SKM-1 (cell line): ENCODE data around the gene ABCC1.

ENCODE experiments used
- DNase-seq: peaks from one replicate; lab custom pipeline; 2025; ENCODE audit not compliant: unreplicated experiment; lab: John Stamatoyannopoulos, UW

The ABCC1 gene

DNA sequence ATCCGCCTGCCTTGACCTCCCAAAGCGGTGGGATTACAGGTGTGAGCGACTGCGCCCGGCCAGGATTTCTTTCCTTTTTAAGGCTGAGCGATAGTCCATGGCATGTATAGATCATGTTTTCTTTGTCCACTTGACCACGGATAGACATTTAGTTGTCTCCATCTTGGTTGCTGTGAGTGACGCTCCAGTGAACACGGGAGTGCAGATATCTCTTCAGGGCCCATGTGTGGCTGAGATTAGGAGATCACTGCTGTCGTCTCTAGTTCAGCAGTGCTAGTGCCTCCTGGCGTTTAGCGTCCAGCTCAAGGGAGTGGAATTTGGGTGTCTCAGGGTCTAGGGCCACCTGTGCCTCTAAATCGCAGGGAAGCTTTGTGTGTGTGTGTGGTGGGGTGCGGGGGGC is 41.5 kb downstream of the ABCC1 start:
- DNase-seq, result no peak

DNA sequence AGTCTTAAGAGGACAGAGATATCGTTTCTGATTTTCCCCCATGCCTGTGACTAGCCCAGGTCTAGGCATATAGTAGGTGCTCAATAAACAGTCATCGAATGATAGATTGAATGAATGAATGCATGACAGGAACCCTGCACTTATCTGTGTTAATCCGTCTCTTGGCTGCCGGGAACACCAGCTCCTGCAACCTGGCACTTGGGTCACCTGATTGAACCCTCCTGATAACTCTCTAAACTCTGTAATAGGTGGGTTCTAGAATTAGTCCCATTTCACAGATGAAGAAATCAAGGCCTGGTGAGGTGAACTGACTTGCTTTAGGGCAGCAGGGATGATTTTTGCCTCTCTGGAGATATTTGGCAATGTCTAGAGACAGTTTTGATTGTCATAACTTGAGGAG is 43.7 kb downstream of the ABCC1 start:
- DNase-seq, result no peak

- no peak for DNase-seq
Observed at GRCh38 chr16:15993541-15993940, 44.1 kb downstream of the ABCC1 start.

DNA sequence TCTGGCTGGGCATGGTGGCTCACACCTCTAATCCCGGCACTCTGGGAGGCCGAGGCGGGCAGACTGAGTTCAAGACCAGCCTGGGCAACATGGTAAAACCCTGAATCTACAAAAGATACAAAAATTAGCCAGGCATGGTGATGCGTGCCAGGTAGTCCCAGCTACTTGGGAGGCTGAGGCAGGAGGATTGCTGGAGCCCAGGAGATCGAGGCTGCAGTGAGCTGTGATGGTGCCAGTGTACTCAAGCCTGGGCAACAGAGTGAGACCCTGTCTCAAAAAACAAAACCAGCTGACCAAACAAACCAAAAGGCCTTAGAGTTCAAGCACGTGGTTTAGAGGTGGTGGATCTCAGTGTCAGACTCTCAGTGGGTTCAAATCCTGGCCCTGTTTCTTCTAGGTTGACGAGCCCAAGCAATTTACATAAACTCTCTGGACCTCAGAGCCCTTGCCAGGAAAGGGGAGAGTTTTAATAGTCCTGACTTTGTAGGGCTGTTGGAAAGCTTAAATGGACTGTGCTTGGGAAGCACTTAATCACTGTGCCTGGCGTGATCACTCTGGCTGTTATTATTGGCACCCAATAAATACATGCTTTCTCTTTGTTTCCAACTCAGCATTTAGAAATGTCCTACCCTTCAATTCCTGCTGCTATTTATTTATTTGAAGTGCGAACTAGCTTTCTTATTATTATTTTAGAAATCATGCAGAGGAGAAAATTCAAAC is 44.7 kb downstream of the ABCC1 start:
- DNase-seq, result no peak

DNA sequence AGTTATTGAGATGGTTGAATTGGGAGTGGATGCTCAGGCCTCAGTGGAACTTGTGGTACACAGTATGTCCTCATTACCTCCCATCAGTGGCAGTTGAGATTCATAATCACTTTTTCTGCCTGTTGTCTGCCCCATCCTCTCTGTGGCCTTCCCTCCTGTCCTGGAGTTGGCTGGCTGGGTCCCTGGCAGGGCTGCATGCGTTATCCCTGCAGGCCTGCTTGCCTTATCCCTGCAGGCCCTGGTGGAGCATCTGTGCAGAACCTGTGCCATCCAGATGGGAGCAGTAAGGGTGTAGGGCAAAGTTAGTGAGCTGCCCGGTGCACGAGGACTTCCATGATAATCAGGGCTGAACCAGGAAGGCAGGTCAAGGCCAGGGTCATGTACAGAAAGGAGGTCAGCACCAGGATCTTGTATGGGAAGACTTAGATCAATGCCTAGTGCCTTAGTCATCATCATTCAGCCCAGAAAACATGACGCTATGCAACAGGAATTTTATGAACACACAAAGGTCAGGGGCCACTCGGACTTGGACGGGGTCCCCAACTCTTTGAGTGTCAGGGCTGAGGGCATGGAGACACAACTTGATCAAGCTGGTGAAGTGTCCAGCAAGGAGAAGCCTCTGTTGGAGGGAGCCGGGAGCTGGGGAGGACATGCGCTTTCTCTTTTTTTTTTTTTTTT is 47.2 kb downstream of the ABCC1 start:
- DNase-seq, result no peak

DNA sequence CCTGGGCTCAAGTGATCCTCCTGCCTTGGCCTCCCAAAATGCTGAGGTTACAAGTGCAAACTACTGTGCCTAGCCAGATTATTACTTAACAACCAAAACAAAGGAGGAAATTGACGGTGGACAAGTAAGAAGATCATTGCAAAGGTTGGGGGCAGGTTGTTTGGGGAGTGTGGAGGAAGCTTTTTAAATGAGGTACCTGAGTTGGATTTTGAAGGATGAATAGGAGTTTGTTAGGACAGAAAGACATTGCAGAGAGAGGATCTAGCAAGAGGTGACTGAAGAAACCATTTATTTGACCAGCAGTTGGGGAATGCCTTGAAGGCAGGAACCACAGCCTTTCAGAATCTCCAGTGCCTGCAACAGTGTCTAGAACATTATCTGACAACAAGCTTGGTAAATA is 51.3 kb downstream of the ABCC1 start:
- DNase-seq, result no peak

DNA sequence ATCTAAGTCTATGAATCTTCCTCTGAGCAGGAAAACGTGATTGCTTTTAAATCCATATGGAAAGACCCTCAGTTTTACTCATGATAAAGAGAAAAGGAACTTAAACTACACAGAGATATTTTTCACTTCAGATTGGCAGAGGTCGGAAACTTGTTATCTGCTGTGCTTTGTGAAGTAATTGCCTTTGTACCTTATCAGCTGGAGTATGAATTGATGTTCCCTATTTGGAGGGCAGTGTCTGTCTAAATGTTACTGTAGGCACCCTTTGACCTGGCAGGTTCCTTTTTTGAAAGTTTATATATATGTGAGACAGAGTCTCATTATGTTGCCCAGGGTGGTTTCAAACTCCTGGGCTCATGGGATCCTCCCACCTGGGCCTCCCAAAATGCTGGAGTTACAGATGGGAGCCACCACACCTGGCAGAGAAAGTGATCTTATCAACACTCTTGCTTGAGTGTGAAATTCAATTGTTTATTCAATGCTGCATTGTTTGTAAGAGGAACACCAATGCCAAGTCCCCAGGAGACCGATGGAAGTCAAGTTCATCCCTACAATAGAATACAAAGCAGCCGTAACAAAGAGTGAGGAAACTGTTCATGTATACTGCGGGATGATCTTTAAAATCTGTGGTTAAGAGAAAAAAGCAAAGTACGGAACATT is 52.3 kb downstream of the ABCC1 start:
- no peak for DNase-seq

DNA sequence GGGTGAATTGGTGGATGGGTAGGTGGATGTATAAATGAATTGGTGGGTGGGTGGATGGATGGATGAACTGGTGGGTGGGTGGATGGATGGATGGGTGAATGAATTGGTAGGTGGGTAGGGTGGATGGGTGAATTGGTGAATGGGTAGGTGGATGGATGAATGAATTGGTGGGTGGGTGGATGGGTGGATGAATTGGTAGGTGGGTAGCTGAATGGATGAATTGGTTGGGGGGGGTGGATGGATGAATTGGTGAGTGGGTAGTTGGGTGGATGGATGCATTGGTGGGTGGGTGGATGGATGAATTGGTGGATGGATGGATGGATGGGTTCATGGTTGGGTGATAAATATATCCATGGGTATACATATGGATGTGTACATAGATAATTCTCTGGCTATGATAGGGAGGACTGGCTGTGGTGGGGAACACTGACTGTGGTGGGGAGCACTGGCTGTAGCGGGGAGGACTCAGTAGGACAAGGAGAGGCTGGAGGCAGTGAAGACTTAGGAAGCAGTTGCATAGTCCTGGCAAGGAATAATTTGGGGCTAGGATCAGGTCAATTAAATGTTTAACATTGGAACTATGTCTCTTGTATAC is 54.4 kb downstream of the ABCC1 start:
- no peak for DNase-seq

DNA sequence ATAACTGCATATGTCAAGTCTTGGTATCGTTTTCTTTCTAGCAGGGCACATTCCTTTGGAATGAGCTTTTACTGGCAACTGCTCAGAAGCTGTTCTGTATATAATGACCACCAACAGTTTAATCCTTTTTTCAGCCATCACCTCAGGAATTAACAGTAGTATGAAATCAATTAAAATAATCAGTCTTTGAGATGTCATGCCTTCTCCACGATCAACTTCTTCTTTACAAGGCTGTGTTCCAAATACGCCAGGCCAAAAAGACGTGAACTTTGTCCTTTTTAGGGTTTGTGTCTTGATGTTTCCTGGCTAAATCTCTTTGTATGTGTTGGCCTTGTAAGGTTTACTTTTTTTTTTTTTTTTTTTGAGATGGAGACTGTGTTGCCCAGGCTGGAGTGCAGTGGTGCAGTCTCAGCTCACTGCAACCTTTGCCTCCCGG is 54.9 kb downstream of the ABCC1 start:
- DNase-seq, result no peak

- no peak for DNase-seq
Observed at GRCh38 chr16:16005721-16006120, 56.3 kb downstream of the ABCC1 start.

DNA sequence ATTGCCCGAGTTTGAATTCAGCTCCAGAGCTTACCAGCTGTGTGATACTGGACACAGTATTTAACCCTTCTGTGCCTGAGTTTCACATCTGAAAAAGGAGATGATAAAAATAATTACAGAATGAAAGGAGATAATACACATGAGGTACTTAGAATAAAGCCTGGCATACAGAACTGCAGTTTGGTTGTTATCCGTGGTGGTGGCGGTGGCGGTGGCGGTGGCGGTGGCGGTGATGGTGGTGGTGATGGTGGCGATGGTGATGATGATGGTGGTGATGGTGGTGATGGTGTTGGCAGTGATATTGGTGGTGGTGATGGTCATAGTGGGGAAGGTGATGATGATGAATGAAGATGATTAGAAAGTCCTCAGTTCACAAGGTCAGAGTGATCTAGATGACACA is 57.2 kb downstream of the ABCC1 start:
- DNase-seq, result no peak

DNA sequence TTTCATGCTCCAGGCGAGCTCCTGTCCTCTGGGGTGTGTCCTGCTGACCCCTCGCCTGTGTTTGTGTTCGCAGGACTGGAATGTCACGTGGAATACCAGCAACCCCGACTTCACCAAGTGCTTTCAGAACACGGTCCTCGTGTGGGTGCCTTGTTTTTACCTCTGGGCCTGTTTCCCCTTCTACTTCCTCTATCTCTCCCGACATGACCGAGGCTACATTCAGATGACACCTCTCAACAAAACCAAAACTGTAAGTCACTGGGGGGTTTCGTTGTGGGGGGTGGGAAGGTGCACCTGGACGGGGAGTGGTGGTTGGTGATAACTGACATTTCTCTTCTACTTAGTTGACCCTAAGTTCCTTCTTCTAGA is 58.3 kb downstream of the ABCC1 start:
- DNase-seq, result no peak

DNA sequence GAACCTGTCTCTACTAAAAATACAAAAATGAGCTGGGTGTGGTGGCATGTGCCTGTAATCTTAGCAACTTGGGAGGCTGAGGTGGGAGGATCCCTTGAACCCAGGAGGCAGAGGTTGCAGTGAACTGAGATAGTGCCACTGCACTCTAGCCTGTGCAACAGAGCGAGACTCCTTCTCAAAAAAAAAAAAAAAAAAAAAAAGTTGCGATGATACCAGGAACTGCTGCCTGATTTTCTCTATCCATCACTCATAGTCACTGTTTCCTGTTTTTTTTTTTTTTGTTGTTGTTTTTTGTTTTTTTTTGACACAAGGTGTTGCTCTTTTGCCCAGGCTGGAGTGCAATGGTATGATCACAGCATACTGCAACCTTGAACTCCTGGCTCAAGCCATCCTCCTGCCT is 59.2 kb downstream of the ABCC1 start:
- DNase-seq, result no peak

DNA sequence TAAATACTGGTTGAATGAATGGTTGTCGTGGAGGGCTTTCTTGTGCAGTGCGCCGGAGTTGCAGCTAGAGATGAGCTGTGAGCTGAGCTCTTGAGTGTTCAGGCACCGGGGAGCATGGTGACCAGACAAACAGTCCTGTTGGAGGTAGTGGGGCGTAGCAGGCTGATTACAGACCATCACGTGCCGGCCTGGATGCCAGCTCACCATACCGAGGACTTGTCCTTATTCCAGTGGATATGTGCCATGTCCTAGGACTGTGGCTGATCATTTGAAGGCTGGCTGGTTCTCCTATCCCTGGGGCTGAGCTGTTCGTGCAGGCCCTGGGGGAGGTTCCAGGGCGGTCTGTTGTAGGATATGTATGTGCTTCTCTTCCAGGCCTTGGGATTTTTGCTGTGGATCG is 60.0 kb downstream of the ABCC1 start:
- DNase-seq, result no peak

- DNase-seq, result no peak
Observed at GRCh38 chr16:16010194-16010593, 60.8 kb downstream of the ABCC1 start.

DNA sequence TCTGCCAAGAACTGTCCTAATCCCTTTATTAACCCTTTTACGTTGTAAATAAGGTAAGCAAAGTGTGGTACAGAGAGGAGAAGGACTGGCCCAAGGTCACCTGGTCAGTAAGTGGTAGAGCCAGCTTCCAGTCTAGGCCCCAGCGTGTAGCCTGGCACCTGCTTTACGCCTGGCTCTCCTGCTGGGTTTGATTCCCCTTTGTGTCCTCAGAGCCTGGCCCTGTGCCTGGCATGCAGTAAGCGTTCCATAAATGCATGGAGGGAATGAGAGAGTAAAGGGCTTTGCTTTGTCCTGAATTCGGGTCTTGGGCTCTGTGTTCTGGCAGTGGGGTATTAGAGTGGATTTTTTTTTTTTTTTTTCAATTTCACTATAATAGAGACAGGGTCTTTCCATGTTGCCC is 62.7 kb downstream of the ABCC1 start:
- DNase-seq, result no peak

GRCh38 chr16:16013812-16014211 is 64.4 kb downstream of the ABCC1 start:
- DNase-seq, result no peak

DNA sequence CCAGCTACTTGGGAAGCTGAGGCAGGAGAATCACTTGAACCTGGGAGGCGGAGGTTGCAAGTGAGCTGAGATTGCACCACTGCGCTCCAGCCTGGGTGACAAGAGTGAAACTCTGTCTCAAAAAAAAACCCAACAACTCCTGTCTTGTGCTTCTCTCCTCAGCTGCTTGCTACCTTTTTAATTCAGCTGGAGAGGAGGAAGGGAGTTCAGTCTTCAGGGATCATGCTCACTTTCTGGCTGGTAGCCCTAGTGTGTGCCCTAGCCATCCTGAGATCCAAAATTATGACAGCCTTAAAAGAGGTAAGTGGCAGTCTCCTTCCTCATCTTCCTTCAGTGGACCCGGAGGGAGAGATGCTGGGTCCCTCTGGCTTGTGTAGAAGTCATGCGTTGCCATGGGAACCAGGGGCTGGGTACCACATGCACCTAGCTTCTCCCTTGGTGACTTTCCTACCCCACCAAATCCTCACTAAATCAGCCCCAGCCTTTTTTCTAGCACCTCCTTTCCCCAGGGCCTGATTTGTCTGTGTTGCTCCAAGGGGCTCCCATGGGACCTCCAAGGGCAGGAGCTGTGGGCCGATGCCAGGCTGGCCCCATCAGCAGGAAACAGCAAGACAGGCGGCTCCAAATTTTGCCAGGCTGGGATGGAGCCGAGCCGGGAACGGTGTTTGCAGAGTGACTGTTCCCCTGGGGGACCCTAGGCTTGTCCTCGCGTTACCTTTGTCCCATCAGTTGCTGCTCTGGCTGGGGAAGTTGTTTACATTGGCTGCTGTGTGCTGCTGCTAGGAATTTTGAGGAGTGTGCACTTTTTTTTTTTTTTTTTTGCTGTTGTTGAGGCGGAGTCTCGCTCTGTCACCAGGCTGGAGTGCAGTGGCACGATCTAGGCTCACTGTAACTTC is 65.2 kb downstream of the ABCC1 start:
- no peak for DNase-seq

DNA sequence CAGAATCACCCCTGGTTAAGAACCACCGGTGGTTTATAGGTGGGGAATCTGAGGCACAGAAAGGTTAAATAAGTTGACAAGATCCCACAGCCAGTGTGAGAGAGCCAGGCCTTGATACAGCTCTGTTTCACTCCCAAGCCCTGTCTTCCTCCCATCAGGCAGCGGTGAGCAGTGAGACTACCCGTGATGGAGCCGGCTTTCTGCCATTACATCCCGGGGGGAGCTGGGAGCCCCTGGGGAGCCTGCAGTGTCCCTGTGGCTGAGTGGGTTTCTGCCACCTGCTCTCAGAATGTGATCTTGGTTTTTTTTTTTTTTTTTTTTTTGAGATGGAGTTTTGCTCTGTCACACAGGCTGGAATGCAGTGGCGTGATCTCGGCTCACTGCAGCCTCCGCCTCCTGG is 66.4 kb downstream of the ABCC1 start:
- no peak for DNase-seq

DNA sequence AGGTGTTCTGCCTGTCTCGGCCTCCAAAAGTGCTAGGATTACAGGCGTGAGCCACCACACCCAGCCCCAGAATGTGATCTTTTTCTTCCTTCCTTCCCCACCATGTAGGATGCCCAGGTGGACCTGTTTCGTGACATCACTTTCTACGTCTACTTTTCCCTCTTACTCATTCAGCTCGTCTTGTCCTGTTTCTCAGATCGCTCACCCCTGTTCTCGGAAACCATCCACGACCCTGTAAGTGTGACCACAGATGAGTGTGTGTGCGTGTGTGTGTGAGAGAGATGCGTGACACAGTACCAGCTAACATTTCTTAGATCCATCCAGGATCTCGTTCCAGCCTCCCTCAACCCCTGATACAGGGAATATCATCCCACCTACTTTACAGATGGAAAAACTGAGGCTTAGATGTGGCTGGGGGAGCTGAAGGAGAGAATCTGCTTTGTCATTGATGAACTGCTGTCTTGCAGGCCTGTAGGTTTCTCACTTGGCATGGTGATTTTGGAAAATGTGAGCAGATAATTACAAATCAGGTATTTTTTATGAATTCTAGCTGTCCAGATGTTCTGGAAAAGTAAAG is 67.1 kb downstream of the ABCC1 start:
- DNase-seq, result no peak

- DNase-seq, result no peak
Observed at GRCh38 chr16:16017812-16018211, 68.4 kb downstream of the ABCC1 start.
